A204.1 (cell line): ENCODE results near the gene ASTN2.
"Not testable (repeated sequence)": the region's sequence is repeated elsewhere in the genome, so short reads cannot be mapped to it uniquely, and the experiment has no call there.

Experiments used
- FAIRE-seq: peaks from 2 replicates; lab custom pipeline; 2012; peaks lifted over from hg19 to GRCh38; lab: Jason Lieb, UNC

Gene ASTN2

DNA sequence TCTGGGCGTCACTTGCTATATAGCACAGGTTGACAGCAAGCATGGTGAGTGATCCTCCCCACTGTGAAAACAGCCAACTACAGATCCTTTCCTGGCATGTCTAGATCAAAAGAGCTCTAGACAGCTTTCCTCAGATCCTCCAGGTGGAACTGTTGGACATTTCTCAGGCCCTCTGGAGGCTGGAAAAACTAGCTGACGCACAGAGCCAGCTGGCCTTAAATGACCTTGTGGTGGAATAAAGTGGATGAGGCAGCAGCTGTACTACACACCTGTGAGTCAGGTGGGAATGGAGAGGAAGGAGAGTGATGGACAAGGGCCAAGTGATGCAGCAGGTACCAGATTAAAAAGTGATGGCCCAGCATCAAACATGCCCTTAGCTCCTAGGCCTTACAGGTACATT, 555.1 kb downstream of the ASTN2 start:
- FAIRE-seq: no peak

- no peak for FAIRE-seq
These were observed 557.5 kb downstream of the ASTN2 start for GRCh38 chr9:116857321-116857720.

GRCh38 chr9:116855881-116856662, 558.8 kb downstream of the ASTN2 start:
- FAIRE-seq: no peak

- FAIRE-seq: no peak
These were observed 565.1 kb downstream of the ASTN2 start for GRCh38 chr9:116849721-116850120.

DNA sequence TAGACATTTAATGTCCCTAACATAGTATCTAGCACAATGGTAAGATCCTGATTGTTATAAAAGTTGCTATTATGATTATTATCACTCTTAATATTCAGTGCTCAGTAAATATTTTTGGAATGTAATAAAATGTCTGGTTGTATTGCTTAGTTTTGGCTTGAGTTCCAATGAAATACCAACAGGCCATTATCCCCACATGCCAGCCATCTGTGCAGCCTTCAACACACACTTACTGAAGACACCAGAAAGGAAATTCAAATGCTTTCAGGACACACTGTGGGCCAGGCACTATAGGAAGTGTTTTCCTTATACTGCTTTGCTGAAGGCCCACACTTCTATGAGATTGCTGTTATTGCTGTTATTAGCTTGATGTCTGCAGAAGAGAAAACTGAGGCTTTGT, 570.2 kb downstream of the ASTN2 start:
- FAIRE-seq: no peak

DNA sequence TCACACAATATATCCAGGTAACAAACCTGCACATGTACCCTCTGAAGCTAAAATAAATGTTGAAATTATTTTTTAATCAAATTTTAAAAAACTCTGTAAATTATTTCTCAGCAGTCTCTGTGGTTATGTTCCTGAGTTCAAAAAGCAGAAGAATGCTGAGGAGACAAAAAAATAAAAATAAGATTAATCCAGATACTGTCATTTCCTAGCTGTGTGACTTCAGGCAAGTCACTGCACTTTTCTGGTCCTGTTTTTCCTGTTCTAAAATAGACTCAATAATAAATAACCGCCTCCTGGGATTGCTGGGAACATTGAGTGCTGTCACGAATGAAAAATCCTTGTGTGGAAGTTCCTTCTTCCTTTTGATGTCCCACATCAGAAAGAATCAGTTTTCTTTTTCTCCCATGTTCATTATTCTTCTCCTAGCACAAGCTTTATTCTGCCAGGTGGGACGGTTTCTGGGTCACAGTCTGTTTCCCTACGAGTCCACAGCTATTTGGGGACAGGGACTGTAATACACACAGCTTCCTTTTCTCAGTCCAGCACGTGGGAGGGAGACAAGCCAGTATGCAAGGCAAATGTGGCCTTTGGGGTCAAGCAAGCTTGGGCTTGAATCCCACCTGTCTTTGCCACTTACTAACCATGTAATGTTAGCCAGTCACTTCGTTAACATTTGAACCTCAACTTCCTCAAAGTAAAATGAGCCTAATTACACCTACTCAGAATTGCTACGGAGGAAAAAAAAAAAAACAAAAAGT, 570.8 kb downstream of the ASTN2 start:
- FAIRE-seq: no peak

- FAIRE-seq: no peak
These were observed 572.2 kb downstream of the ASTN2 start for GRCh38 chr9:116842658-116843057.

- FAIRE-seq: not testable (repeated sequence)
These were observed 576.4 kb downstream of the ASTN2 start for GRCh38 chr9:116838468-116838867.

- no peak for FAIRE-seq
These were observed 577.6 kb downstream of the ASTN2 start for GRCh38 chr9:116837018-116837989.

DNA sequence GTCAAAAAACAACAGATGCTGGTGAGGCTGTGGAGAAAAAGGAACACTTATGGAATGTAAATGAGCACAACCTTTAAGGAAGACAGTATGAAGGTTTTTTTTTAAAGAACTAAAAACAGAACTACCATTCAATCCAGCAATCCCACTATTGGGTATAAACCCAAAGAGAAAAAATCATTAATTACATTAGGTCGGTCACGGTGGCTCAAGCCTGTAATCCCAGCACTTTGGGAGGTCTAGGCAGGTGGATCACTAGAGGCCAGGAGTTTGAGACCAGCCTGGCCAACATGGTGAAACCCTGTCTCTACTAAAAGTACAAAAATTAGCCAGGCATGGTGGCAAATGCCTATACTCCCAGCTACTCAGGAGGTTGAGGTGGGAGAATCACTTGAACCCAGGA, 584.5 kb downstream of the ASTN2 start:
- FAIRE-seq: not testable (repeated sequence)

DNA sequence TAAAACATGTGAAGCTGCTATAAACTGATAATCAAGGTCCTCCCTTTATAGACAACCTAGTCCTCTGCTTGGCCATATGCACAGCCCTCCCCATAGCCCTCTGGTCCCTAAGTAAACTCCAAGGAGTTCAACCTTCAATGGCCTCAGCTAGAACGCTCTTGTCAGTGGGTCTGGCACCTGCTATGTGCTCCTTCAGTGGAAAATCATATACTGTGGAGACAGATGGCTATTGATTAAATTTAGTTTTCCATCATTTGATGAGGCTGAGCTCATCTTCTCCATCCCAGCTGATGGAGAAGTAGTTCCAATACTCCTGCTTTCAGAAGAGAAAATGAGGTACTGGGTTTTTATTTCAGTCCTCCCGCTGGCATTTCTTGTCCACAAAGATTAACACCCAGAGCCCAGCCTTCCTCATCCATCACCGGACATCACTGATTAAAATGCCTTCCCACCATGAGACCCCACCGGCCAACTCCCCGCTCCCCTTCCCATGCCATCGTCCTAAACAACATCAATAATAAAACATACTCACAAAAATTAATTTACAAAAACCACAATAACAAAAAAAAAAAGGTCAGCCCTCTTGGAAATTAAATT, 593.1 kb downstream of the ASTN2 start:
- FAIRE-seq: no peak

- no peak for FAIRE-seq
These were observed 595.7 kb downstream of the ASTN2 start for GRCh38 chr9:116819116-116819515.

GRCh38 chr9:116817762-116818161, 597.1 kb downstream of the ASTN2 start:
- no peak for FAIRE-seq

DNA sequence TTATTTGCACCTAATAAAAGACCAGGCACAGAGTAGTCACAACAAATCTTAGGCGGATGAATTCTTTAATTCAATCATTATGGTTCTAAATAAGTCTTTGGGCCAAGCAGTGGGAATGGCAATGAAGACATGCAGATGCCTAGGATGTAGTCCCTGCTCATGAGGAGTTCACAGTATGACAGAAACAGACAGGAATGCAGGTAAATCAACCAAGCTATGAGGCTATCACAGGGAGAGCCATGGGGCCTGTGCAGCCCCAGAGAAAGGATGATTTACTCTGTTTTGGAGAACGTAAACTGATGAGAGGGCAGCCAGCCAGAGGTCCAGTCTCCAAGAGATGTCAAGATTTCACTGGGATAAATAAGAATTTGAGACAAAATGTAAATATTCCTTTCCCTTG, 598.4 kb downstream of the ASTN2 start:
- no peak for FAIRE-seq

- no peak for FAIRE-seq
These were observed 599.0 kb downstream of the ASTN2 start for GRCh38 chr9:116815835-116816234.

DNA sequence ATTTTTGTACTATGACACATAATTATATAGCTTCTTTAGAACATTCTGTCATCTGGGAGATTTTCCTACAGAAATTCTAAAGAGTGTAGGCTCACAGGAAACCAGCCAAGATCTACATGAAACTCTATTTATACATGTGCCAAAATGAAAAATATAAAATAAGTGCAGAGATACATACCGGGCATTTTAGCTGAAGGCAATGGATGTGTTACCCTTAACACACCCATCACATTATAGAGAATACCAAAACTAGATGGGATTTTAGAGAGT, 601.9 kb downstream of the ASTN2 start:
- FAIRE-seq: no peak

DNA sequence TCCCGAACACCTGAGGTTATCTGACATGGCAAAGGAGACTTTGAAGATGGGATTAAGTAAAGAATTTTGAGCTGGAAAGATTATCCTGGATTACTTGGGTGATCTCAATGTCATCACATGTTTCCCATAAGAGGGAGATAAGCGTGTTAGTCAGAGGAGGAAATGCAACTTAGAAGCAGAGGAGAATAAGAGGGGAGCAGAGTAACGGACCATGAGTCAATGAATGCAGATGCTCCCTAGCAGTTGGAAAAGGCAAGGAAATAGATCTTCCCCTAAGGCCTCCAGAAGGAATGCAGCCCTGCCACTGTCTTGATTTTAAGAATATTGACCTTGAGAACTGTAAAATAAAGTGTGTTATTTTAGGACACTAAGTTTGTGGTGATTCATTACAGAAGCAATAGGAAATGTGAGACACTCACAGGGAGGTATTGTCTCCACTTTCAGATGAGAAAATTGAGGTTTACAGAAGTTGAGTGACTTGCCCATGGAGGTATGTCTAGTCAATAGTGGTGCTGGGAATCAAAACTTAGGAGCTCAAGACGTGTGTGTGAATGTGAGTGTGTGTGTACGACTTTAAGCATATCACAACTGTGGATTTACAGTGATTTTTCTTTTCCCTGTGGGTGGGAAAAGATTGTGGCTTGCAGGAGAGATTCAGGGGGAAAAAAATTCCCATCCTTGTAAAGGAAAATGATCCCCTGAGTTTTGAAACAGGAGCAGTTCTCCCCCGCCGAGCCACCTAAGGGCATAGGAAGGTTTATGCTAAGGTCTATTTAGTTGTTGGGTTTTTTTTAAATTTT, 602.4 kb downstream of the ASTN2 start:
- no peak for FAIRE-seq

DNA sequence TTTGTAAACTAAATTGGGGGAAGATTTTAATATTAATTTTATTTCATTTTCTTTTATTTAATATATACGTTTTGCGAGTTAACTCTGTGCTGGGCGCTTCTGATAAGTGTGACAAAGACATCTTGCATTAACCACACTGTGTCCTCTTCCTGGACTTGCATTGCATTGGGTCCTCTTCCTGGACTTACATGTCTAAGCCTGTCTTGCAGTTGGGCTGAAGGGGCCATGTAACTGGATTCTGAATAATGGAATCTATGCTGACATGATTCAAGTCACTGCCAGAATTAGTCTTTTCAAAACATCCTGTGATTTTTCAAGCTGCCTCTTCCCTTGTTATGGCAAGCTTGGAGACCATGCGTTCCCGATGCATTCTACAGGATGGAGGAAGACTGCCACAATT, 605.2 kb downstream of the ASTN2 start:
- FAIRE-seq: no peak

GRCh38 chr9:116806075-116806474, 608.8 kb downstream of the ASTN2 start:
- FAIRE-seq: no peak

- no peak for FAIRE-seq
These were observed 614.0 kb downstream of the ASTN2 start for GRCh38 chr9:116800885-116801284.

GRCh38 chr9:116800074-116800473, 614.8 kb downstream of the ASTN2 start:
- no peak for FAIRE-seq

DNA sequence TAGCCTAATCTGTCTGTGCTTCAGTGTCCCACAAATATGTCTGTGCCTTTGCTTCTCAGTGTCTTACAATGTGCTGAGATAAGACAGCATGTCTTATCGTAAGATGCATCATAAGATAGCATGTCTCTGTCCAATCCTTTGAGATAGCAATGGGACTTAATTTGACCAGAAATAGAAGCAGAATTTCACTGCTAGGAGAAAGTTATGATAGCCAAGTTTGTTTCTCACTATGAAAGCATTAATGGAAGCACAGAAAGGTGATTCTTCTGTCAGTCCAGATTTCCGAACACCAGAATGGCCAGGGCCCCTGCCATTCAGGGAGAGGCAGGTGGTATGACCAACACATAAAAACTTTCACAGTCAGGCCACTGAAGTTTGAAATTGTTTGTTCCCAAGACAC, 616.3 kb downstream of the ASTN2 start:
- FAIRE-seq: no peak
